VCaP (cell line): ENCODE results near the gene ACOT13.

Experiments used
- H3K27ac ChIP-seq: fragments of 450-650 bp; 2 replicates; pipeline ENCODE4 v1.5.1; 2017
- TF ChIP-seq, protein P1 (sequence below): fragments of 450-650 bp; conservative IDR thresholded peaks from 2 replicates; pipeline ENCODE4 v1.5.1; 2017; ENCODE audit warnings: mild to moderate bottlenecking, moderate library complexity

ACOT13 gene

GRCh38 chr6:24649691-24650090 is 17.2 kb upstream of the ACOT13 start:
- H3K27ac ChIP-seq: no peak overlapping the region

GRCh38 chr6:24650365-24650764 is 16.5 kb upstream of the ACOT13 start:
- peak overlapping the region; percentile 25 for H3K27ac ChIP-seq
- TF ChIP-seq, protein P1, sequence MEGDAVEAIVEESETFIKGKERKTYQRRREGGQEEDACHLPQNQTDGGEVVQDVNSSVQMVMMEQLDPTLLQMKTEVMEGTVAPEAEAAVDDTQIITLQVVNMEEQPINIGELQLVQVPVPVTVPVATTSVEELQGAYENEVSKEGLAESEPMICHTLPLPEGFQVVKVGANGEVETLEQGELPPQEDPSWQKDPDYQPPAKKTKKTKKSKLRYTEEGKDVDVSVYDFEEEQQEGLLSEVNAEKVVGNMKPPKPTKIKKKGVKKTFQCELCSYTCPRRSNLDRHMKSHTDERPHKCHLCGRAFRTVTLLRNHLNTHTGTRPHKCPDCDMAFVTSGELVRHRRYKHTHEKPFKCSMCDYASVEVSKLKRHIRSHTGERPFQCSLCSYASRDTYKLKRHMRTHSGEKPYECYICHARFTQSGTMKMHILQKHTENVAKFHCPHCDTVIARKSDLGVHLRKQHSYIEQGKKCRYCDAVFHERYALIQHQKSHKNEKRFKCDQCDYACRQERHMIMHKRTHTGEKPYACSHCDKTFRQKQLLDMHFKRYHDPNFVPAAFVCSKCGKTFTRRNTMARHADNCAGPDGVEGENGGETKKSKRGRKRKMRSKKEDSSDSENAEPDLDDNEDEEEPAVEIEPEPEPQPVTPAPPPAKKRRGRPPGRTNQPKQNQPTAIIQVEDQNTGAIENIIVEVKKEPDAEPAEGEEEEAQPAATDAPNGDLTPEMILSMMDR: no peak

More at GRCh38 chr6:24649691-24650090, 17.2 kb upstream of the ACOT13 start:
- TF ChIP-seq, protein P1: no peak

GRCh38 chr6:24655215-24655614 is 11.7 kb upstream of the ACOT13 start:
- H3K27ac ChIP-seq: peak overlapping the region; percentile 64
- TF ChIP-seq, protein P1: no peak

DNA sequence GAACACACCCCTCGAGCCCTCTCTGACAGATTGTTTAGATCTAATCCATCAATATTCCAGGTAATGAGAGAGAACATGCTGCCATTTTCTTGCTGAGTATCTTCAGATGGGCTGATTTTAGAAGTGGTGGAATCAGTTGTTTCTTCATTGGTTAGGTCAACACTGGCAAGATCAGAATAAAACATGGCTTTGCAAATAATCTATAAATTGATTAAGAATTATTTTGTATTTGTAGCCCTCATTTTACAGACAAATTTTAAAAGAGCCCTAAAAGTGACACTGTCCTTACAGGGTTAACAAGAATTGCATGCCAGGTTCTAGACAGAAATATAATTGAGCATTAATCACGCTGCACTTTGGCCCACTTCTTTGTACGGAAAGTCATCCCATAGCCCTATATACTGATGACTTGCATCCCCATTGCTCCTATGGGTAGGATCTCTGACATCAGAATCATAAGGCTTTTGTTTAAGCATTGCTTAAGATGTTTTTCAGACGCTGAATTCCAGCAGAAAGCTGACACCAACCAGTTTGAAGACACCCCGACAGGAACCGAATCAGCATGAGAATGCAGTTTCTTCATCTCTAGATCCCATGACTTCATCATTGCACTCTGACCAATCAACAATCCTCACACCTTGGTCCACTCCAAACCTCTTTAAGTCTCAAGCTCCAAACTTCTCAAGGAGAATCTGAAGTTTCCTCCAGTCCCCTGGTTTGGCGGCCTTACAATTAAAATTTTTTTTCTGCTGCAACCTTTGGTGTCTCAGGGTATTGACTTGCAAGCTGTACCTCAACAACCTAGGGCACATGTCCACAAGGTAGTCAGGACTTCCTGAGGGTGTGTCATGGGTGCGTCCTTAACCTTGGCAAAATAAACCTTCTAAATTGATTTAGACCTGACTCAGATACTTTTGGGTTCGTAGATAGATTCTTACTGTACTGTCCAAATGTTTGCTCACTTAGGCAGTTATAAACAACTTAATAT is 8.0 kb upstream of the ACOT13 start:
- TF ChIP-seq, protein P1: no peak
- 0 out of 2 replicates have a peak overlapping the region, but pooled peaks have one; percentile 98 for H3K27ac ChIP-seq

DNA sequence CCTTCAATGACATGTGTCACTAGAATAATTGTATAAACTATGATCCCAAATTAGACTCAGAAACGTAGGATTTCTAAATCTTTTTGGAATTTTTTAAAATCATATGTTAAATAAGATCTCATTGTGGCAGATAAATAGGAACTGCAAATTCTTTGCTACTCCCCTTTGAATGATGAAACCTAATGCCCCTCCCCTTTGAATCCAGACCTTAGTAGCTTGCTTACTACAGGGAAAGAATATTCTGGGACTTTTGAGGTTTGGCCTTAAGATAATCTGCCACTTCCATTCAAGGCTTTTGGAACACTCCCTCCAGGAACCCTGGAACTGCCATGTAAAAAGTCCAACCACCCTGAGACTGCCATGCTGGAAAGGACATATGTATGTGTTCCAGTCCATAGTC is 7.3 kb upstream of the ACOT13 start:
- H3K27ac ChIP-seq: peak overlapping the region; percentile 98; the same call in 1 of the 2 replicates
- TF ChIP-seq, protein P1: no peak

DNA sequence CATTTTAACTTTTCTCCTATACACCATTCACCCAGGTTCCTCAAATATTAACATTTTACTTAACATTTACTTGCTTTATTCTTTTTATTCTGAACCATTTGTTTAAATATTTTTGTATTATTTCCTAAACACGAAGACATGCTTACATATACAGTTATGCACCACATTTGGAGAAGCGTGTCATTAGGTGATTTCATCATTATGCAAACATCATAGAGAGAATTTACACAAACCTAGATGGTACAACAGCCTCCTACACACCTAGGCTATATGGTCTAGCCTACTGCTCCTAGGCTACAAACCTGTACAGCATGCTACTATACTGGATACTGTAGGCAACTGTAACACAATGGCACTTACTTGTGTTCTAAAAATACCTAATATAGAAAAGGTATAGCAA is 6.8 kb upstream of the ACOT13 start:
- H3K27ac ChIP-seq: peak overlapping the region; percentile 98
- TF ChIP-seq, protein P1: no peak

DNA sequence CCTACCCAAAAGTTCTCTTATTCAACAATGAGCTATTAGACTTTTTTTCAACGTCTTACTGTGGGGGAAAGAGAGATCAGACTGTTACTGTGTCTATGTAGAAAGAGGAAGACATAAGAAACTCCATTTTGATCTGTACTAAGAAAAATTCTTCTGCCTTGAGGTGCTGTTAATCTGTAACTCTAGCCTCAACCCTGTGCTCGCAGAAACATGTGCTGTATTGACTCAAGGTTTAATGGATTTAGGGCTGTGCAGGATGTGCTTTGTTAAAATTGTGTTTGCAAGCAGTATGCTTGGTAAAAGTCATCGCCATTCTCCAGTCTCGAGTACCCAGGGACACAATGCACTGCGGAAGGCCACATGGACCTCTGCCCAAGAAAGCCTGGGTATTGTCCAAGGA is 5.1 kb upstream of the ACOT13 start:
- H3K27ac ChIP-seq: peak overlapping the region; percentile 98

DNA sequence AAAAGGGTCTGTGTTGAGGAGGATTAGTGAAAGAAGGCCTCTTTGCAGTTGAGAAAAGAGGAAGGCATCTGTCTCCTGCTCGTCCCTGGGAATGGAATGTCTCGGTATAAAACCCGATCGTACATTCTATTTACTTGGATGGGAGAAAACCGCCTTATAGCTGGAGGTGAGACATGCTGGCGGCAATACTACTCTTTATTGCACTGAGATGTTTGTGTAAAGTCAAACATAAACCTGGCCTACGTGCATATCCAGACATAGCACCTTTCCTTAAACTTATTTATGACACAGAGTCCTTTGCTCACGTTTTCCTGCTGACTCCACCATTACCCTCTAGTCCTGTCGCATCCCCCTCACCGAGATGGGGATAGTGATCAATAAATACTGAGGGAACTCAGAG is 4.6 kb upstream of the ACOT13 start:
- H3K27ac ChIP-seq: peak overlapping the region; percentile 98
- TF ChIP-seq, protein P1: no peak
